DMS153 (cell line): ENCODE results near the gene PHLPP1.

ENCODE experiments used
- DNase-seq: peaks from one replicate; lab custom pipeline; 2025; lab: John Stamatoyannopoulos, UW

PHLPP1 gene

GRCh38 chr18:62810682-62811081, 95.3 kb downstream of the PHLPP1 start:
- no peak for DNase-seq

GRCh38 chr18:62811674-62812073, 96.3 kb downstream of the PHLPP1 start:
- DNase-seq: no peak

- DNase-seq: no peak
These were observed 96.9 kb downstream of the PHLPP1 start for GRCh38 chr18:62812242-62812641.

GRCh38 chr18:62812876-62813275, 97.5 kb downstream of the PHLPP1 start:
- DNase-seq: no peak

- no peak for DNase-seq
These were observed 98.9 kb downstream of the PHLPP1 start for GRCh38 chr18:62814132-62814759.

- DNase-seq: no peak
These were observed 110.0 kb downstream of the PHLPP1 start for GRCh38 chr18:62825382-62825781.

GRCh38 chr18:62827397-62827796, 112.1 kb downstream of the PHLPP1 start:
- peak; percentile 93 for DNase-seq

- DNase-seq: no peak
These were observed 112.8 kb downstream of the PHLPP1 start for GRCh38 chr18:62828091-62828640.

- no peak for DNase-seq
These were observed 113.5 kb downstream of the PHLPP1 start for GRCh38 chr18:62828852-62829251.

- DNase-seq: no peak
These were observed 114.6 kb downstream of the PHLPP1 start for GRCh38 chr18:62829936-62830335.

- DNase-seq: no peak
These were observed 116.9 kb downstream of the PHLPP1 start for GRCh38 chr18:62832282-62832681.

GRCh38 chr18:62833494-62833893, 118.2 kb downstream of the PHLPP1 start:
- DNase-seq: no peak

- no peak for DNase-seq
These were observed 119.4 kb downstream of the PHLPP1 start for GRCh38 chr18:62834715-62835114.

- DNase-seq: no peak
These were observed 121.7 kb downstream of the PHLPP1 start for GRCh38 chr18:62837011-62837410.

- no peak for DNase-seq
These were observed 123.2 kb downstream of the PHLPP1 start for GRCh38 chr18:62838475-62839098.

- no peak for DNase-seq
These were observed 124.8 kb downstream of the PHLPP1 start for GRCh38 chr18:62839874-62840713.

- no peak for DNase-seq
These were observed 126.1 kb downstream of the PHLPP1 start for GRCh38 chr18:62841405-62841804.

- DNase-seq: no peak
These were observed 127.6 kb downstream of the PHLPP1 start for GRCh38 chr18:62842898-62843297.

GRCh38 chr18:62844850-62845643, 129.7 kb downstream of the PHLPP1 start:
- DNase-seq: no peak

- DNase-seq: no peak
These were observed 131.0 kb downstream of the PHLPP1 start for GRCh38 chr18:62846313-62846712.

GRCh38 chr18:62847081-62847480, 131.7 kb downstream of the PHLPP1 start:
- DNase-seq: no peak

- no peak for DNase-seq
These were observed 133.6 kb downstream of the PHLPP1 start for GRCh38 chr18:62848946-62849345.
